ENCODE results near the gene DTNB. TPM values are rescaled to one million over a fixed set of nuclear protein-coding genes. Genes with fewer than 3 reads are reported as not detected.

Gene DTNB
- polyA plus RNA-seq, 1 of the 3 experiments (the other 2 are of a cell fraction), result 15.3 TPM

DNA sequence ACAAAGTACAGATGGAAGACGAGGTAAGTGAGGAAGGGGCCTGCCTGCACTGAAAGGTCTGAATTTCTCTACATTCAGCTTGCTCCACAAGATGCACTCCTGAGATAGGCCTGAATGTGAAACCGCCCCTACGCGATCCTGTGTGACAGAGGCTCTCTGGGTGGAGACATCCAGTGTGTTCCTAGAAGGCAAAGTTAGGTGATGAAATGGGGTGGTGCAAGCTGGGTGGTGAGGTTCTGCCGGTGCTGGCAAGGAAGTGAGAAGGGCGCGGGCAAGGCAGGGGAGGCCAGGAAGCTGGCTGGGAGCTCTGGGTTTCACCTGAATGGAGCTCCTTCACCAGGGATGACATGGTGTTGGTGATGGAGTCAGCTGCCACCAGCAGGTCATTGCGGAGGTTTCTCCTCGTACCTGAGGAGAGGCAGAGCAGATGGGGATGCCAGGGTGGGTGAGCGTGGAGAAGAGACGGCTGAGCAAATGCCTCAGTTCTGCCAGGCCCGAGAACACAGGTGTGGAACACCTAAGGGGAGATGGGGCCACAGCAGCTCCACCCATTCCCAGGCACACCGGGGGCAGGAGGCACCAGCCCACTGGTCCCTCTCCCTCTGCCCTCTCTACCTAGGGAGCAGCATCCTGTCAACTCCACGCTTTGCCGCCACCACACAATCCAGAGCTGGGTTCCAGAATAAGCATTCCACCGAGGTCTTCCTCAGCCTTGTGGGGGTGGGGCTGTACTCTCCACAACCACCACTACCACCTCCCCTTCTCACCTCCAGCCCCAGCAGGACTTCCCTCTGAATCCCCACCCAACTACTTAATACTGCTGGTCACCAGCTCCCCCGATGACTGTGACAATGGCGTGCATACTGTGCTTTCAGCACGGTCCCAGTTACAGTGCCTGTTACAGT is 286.2 kb downstream of the DTNB start:
- Histone ChIP-seq H3K36me3 (replicated peaks in 1 of 2; ENCODE audit: control insufficient read depth in 1 of 2, insufficient read depth in 2 of 2, low read length in 1 of 2) (no peaks in the 10 kb centered on the region), H3K27ac (ENCODE audit: low read depth in 2 of 2, low read length in 1 of 2) (no peak overlapping the region), H4K20me1 (ENCODE audit: insufficient read depth) (no peaks in the 10 kb centered on the region), H3K4me1 (ENCODE audit: control insufficient read depth in 1 of 2, insufficient read depth in 2 of 2, low read depth in 1 of 2, low read length in 1 of 2) (no peaks in the 10 kb centered on the region), H3K4me2 (no peak overlapping the region), H2AFZ (ENCODE audit: low read depth) (no peak overlapping the region), H3K9ac (no peak overlapping the region), H3K79me2 (ENCODE audit: insufficient read depth) (no peaks in the 10 kb centered on the region), H3K27me3 (ENCODE audit: insufficient read depth) (no peaks in the 10 kb centered on the region), H3K4me3 (ENCODE audit: low read depth in 2 of 2, low read length in 1 of 2) (no peak overlapping the region), H3F3A (replicated peaks; ENCODE audit: insufficient read depth) (no peaks in the 10 kb centered on the region), H3K9me3 (no peaks in the 10 kb centered on the region), H3K9me2 (no peaks in the 10 kb centered on the region)
- DNase-seq, result no peak
- ChIA-PET POLR2A (no interaction called here), CTCF (interaction anchor here (7.1 kb wide), 1 partner anchor 10 kb away, joined by 72 read pairs; no protein-coding TSS in a partner anchor)
- TF ChIP-seq NRF1 (IDR thresholded peaks at IDR 0.05; ENCODE audit: low read depth, low read length), result no peak
- no peak for TF ChIP-seq SIN3A (IDR thresholded peaks at IDR 0.05; ENCODE audit: borderline replicate concordance, low read depth, low read length)
- TF ChIP-seq JUND (IDR thresholded peaks at IDR 0.05), result no peak
- no peak for TF ChIP-seq POLR2AphosphoS5 (IDR thresholded peaks at IDR 0.05; ENCODE audit: low read depth, low read length)
- TF ChIP-seq RFX5 (IDR thresholded peaks at IDR 0.05; ENCODE audit: low read length), result no peak
- TF ChIP-seq, protein P1, sequence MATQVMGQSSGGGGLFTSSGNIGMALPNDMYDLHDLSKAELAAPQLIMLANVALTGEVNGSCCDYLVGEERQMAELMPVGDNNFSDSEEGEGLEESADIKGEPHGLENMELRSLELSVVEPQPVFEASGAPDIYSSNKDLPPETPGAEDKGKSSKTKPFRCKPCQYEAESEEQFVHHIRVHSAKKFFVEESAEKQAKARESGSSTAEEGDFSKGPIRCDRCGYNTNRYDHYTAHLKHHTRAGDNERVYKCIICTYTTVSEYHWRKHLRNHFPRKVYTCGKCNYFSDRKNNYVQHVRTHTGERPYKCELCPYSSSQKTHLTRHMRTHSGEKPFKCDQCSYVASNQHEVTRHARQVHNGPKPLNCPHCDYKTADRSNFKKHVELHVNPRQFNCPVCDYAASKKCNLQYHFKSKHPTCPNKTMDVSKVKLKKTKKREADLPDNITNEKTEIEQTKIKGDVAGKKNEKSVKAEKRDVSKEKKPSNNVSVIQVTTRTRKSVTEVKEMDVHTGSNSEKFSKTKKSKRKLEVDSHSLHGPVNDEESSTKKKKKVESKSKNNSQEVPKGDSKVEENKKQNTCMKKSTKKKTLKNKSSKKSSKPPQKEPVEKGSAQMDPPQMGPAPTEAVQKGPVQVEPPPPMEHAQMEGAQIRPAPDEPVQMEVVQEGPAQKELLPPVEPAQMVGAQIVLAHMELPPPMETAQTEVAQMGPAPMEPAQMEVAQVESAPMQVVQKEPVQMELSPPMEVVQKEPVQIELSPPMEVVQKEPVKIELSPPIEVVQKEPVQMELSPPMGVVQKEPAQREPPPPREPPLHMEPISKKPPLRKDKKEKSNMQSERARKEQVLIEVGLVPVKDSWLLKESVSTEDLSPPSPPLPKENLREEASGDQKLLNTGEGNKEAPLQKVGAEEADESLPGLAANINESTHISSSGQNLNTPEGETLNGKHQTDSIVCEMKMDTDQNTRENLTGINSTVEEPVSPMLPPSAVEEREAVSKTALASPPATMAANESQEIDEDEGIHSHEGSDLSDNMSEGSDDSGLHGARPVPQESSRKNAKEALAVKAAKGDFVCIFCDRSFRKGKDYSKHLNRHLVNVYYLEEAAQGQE (IDR thresholded peaks at IDR 0.05; ENCODE audit: low read depth, low read length), result no peak
- TF ChIP-seq, protein P2, sequence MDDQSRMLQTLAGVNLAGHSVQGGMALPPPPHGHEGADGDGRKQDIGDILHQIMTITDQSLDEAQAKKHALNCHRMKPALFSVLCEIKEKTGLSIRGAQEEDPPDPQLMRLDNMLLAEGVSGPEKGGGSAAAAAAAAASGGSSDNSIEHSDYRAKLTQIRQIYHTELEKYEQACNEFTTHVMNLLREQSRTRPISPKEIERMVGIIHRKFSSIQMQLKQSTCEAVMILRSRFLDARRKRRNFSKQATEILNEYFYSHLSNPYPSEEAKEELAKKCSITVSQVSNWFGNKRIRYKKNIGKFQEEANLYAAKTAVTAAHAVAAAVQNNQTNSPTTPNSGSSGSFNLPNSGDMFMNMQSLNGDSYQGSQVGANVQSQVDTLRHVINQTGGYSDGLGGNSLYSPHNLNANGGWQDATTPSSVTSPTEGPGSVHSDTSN (IDR thresholded peaks at IDR 0.05), result no peak
- no peak for TF ChIP-seq FOXM1 (IDR thresholded peaks at IDR 0.05; ENCODE audit: low read depth)
- no peak for TF ChIP-seq EP300 (IDR thresholded peaks at IDR 0.05; ENCODE audit: borderline replicate concordance in 1 of 2, low read depth in 1 of 2, low read length in 1 of 2)
- TF ChIP-seq TCF12 (IDR thresholded peaks at IDR 0.05), result no peak
- TF ChIP-seq, protein P3, sequence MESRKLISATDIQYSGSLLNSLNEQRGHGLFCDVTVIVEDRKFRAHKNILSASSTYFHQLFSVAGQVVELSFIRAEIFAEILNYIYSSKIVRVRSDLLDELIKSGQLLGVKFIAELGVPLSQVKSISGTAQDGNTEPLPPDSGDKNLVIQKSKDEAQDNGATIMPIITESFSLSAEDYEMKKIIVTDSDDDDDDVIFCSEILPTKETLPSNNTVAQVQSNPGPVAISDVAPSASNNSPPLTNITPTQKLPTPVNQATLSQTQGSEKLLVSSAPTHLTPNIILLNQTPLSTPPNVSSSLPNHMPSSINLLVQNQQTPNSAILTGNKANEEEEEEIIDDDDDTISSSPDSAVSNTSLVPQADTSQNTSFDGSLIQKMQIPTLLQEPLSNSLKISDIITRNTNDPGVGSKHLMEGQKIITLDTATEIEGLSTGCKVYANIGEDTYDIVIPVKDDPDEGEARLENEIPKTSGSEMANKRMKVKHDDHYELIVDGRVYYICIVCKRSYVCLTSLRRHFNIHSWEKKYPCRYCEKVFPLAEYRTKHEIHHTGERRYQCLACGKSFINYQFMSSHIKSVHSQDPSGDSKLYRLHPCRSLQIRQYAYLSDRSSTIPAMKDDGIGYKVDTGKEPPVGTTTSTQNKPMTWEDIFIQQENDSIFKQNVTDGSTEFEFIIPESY (IDR thresholded peaks at IDR 0.05; ENCODE audit: borderline replicate concordance, low read depth), result no peak
- 95% methylated on average over 18 of the region's 19 CpGs for WGBS (ENCODE audit: low lambda C conversion rate)

Data from SK-N-SH (cell line).